CD14-positive monocyte (primary cell): ENCODE data around the gene GYPC. TPM values are rescaled to one million over a fixed set of nuclear protein-coding genes. Genes with fewer than 3 reads are reported as not detected.
A peak's percentile ranks its signal among the peaks of the same experiment; 100 is the strongest.

Experiments used
- DNase-seq, 3 donors: peaks; one replicate each; pipeline ENCODE4 v3.0.0-alpha.2; 2011 to 2022
- H2AFZ ChIP-seq: 2 replicates; pipeline ENCODE4 v1.6.0; 2012; ENCODE audit warnings: mild to moderate bottlenecking, low read depth, low read length, inconsistent platforms; ENCODE audit not compliant: insufficient read depth, poor library complexity, severe bottlenecking
- H3K27ac ChIP-seq, 2 donors: 1 replicate in 1 of 2; 2 replicates in 1 of 2; pipeline ENCODE4 v1.5.1; 2012 to 2013; ENCODE audit warnings: low read length in 2 of 2, control low read depth in 1 of 2, inconsistent platforms in 1 of 2, low read depth in 1 of 2, mild to moderate bottlenecking in 1 of 2
- H3K27me3 ChIP-seq, 2 donors: one replicate each; pipeline versions ENCODE4 v1.6.0 to v1.6.1; 2011 to 2013; ENCODE audit warnings: low read length in 2 of 2; ENCODE audit not compliant: control insufficient read depth in 2 of 2, insufficient read depth in 2 of 2
- H3K36me3 ChIP-seq, 2 donors: replicated peaks in 1 of 2; 1 replicate in 1 of 2; 2 replicates in 1 of 2; pipeline versions ENCODE4 v1.5.1 to v1.6.1; 2012 to 2013; ENCODE audit warnings: low read length in 2 of 2, control low read depth in 1 of 2, inconsistent platforms in 1 of 2, mild to moderate bottlenecking in 1 of 2; ENCODE audit not compliant: insufficient read depth in 2 of 2, control insufficient read depth in 1 of 2
- H3K4me1 ChIP-seq, 2 donors: 1 replicate in 1 of 2; 2 replicates in 1 of 2; pipeline versions ENCODE4 v1.5.1 to v1.6.1; 2012 to 2013; ENCODE audit warnings: low read length in 2 of 2, control low read depth in 1 of 2, inconsistent platforms in 1 of 2, mild to moderate bottlenecking in 1 of 2, moderate library complexity in 1 of 2; ENCODE audit not compliant: insufficient read depth in 2 of 2, control insufficient read depth in 1 of 2
- H3K4me2 ChIP-seq: replicated peaks from 2 replicates; pipeline ENCODE3; 2012; ENCODE audit warnings: low read length, moderate library complexity, mild to moderate bottlenecking; ENCODE audit not compliant: poor library complexity, severe bottlenecking; ENCODE audit errors: extremely low read depth
- H3K4me3 ChIP-seq, 3 experiments: fragments of 200-600 bp in 1 of 3; sonication (generic) in 1 of 3; replicated peaks in 1 of 3; 1 replicate in 2 of 3; 2 replicates in 1 of 3; pipeline ENCODE4 v1.5.1; 2011 to 2013; ENCODE audit warnings: low read length in 3 of 3, mild to moderate bottlenecking in 3 of 3, control low read depth in 2 of 3, low read depth in 2 of 3, inconsistent platforms in 1 of 3, moderate library complexity in 1 of 3
- H3K79me2 ChIP-seq: 2 replicates; pipeline ENCODE4 v1.6.0; 2012; ENCODE audit warnings: mild to moderate bottlenecking, control low read depth, inconsistent platforms, low read length, moderate library complexity; ENCODE audit not compliant: insufficient read depth
- H3K9ac ChIP-seq: 2 replicates; pipeline ENCODE4 v1.6.0; 2017; ENCODE audit warnings: low read length, mild to moderate bottlenecking; ENCODE audit not compliant: insufficient read depth, poor library complexity, severe bottlenecking
- H3K9me3 ChIP-seq, 2 donors: replicated peaks in 1 of 2; 1 replicate in 1 of 2; 2 replicates in 1 of 2; pipeline versions ENCODE4 v1.5.1 to v1.6.1; 2012 to 2013; ENCODE audit warnings: low read length in 2 of 2, control low read depth in 1 of 2; ENCODE audit not compliant: control insufficient read depth in 1 of 2, insufficient read depth in 1 of 2
- H4K20me1 ChIP-seq: 2 replicates; pipeline ENCODE4 v1.6.0; 2012; ENCODE audit warnings: mild to moderate bottlenecking, low read length, control low read depth, moderate library complexity; ENCODE audit not compliant: insufficient read depth
- H3K27ac Mint-ChIP-seq, 7 donors: one replicate each; pipeline ENCODE4 v1.8.0; 2020; ENCODE audit warnings: mild to moderate bottlenecking in 7 of 7, mixed read lengths in 7 of 7, moderate library complexity in 6 of 7, inconsistent platforms in 2 of 7
- H3K27me3 Mint-ChIP-seq, 3 donors: one replicate each; pipeline ENCODE4 v1.8.0; 2021 to 2022; ENCODE audit warnings: low read depth in 3 of 3, mild to moderate bottlenecking in 3 of 3, mixed read lengths in 3 of 3, moderate library complexity in 3 of 3, inconsistent platforms in 1 of 3
- H3K36me3 Mint-ChIP-seq, 2 donors: one replicate each; pipeline ENCODE4 v1.8.0; 2020; ENCODE audit warnings: mixed read lengths in 2 of 2, inconsistent platforms in 1 of 2, mild to moderate bottlenecking in 1 of 2
- H3K4me1 Mint-ChIP-seq: one replicate; pipeline ENCODE4 v1.8.0; 2020; ENCODE audit warnings: mild to moderate bottlenecking, mixed read lengths
- H3K4me3 Mint-ChIP-seq, 2 donors: one replicate each; pipeline ENCODE4 v1.8.0; 2020; ENCODE audit warnings: mild to moderate bottlenecking in 2 of 2, mixed read lengths in 2 of 2, moderate library complexity in 1 of 2
- H3K9me3 Mint-ChIP-seq, 7 donors: one replicate each; pipeline ENCODE4 v1.8.0; 2020 to 2022; ENCODE audit warnings: mixed read lengths in 7 of 7, mild to moderate bottlenecking in 6 of 7, moderate library complexity in 6 of 7, inconsistent platforms in 2 of 7
- WGBS: methylation state at CpG from one replicate; pipeline ENCODE4 v1.1.5; 2013; ENCODE audit warnings: missing lambda C conversion rate; ENCODE audit not compliant: insufficient coverage; 5-methylcytosine and 5-hydroxymethylcytosine counted together
- intact Hi-C, 2 donors: fragments of 100-400 bp; cut with micrococcal nuclease; formaldehyde crosslinking; loops; one replicate each; pipeline versions ENCODE4 v1.15.0 to v1.15.1; 2023
- polyA plus RNA-seq, 3 donors: library from polyadenylated mRNA; depleted of rRNA in 1 of 3; unstranded in 2 of 3; stranded (reverse) in 1 of 3; fragments of 300-500 nt in 2 of 3; fragments of >200 nt in 1 of 3; fragmentation: Illumina TruSeq in 2 of 3; gene quantifications; 1 replicate in 2 of 3; 2 replicates in 1 of 3; pipeline ENCODE4 v1.2.3, GENCODE V29; 2012 to 2021
- TF ChIP-seq, protein P1 (sequence below): fragments of 200-600 bp; IDR thresholded peaks from one replicate; pipeline ENCODE4 v1.8.0; 2022; ENCODE audit warnings: antibody characterized with exemption, mild to moderate bottlenecking

Gene GYPC
- polyA plus RNA-seq, 3 donors = 20.0 to 36.1 (median 21.7) TPM

DNA sequence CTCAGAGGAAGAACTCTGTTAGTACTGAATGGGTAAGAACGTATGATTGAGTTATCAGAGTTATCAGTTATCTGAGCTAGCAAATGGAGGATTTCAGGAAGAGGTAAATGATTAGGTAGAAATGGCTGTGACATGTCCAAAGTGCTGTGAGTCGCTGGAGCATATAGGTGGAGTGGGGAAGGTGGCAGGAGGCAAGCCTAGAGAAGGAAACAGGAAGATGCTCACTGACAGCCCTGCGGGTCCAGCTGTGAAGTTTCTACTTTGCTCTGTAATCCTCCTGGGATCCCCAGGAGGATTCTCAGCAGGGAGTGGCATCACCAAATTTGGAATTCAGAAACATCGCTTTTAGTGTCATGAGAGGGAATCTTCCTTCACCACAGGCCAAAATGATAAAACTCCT, 52.0 kb downstream of the GYPC start:
- H3K27ac Mint-ChIP-seq = no peak overlapping the region
- H2AFZ ChIP-seq = no peak overlapping the region
- H3K36me3 ChIP-seq = no peaks in the 10 kb centered on the region
- H3K4me3 ChIP-seq = no peak overlapping the region
- 94% methylated on average over 3 of the region's 4 CpGs for whole genome bisulfite sequencing
- H3K4me2 ChIP-seq = no peak overlapping the region
- H3K27me3 ChIP-seq = no peaks in the 10 kb centered on the region
- H3K36me3 Mint-ChIP-seq = no peaks in the 10 kb centered on the region
- H3K4me3 Mint-ChIP-seq = no peak overlapping the region
- no peak for DNase-seq
- H4K20me1 ChIP-seq = no peaks in the 10 kb centered on the region
- intact Hi-C loops = no loop called here
- H3K9me3 ChIP-seq = no peaks in the 10 kb centered on the region
- no peak overlapping the region for H3K9ac ChIP-seq
- H3K4me1 ChIP-seq = no peaks in the 10 kb centered on the region
- no peak overlapping the region for H3K27ac ChIP-seq
- H3K4me1 Mint-ChIP-seq = no peaks in the 10 kb centered on the region
- no peaks in the 10 kb centered on the region for H3K79me2 ChIP-seq
- peaks cover 0 to 3% (median 0%) of the 10 kb centered on the region in 7 donors for H3K9me3 Mint-ChIP-seq
- TF ChIP-seq, protein P1, sequence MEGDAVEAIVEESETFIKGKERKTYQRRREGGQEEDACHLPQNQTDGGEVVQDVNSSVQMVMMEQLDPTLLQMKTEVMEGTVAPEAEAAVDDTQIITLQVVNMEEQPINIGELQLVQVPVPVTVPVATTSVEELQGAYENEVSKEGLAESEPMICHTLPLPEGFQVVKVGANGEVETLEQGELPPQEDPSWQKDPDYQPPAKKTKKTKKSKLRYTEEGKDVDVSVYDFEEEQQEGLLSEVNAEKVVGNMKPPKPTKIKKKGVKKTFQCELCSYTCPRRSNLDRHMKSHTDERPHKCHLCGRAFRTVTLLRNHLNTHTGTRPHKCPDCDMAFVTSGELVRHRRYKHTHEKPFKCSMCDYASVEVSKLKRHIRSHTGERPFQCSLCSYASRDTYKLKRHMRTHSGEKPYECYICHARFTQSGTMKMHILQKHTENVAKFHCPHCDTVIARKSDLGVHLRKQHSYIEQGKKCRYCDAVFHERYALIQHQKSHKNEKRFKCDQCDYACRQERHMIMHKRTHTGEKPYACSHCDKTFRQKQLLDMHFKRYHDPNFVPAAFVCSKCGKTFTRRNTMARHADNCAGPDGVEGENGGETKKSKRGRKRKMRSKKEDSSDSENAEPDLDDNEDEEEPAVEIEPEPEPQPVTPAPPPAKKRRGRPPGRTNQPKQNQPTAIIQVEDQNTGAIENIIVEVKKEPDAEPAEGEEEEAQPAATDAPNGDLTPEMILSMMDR = no peak
- peaks cover 1 to 2% (median 2%) of the 10 kb centered on the region in 3 donors for H3K27me3 Mint-ChIP-seq

DNA sequence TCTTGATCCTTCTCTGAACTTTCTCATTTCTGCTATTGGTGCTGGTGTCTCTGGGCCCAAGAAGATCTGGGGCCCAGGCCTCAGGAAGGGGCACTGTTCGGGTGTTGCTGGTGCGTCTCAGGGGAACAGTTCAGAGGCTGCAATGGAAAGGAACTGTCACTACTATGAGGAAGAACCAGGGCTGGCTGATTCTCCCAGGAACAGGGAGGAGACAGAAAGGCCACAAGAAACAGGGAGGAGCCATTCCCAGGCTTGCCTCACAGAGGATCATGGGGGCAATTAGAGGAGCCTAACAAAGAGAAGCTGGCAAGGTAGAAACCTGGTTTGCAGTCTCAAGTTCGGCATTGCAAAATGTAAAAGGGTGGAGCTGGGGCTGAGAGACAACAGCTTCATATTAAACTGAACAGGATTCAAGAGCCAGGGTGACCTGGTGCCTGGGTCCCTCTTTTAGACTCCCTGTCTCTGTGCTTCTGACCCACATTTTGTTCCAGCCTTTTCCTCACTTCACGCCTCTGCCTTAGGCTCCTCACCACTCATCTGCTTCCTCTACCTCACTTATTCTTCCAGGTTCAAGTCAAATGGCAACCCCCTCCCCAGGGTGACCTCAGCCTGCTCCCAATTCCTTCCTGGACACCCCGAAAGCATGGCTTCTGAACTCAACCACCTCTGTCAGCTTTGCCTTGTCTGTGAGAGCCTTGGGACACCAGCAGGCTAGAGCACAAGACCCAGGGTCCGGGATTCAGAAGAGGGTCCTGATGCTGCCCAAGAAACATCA, 58.4 kb downstream of the GYPC start:
- peak overlapping the region in 5 of 7 donors; percentile 12 to 78 (median 26) for H3K27ac Mint-ChIP-seq
- Histone ChIP-seq H3K9ac (no peak overlapping the region), H3K4me3 (no peak overlapping the region), H2AFZ (peak overlapping the region; percentile 39), H3K27ac (no peak overlapping the region), H3K79me2 (no peaks in the 10 kb centered on the region), H4K20me1 (no peaks in the 10 kb centered on the region), H3K36me3 (no peaks in the 10 kb centered on the region), H3K9me3 (no peaks in the 10 kb centered on the region), H3K4me1 (peaks cover 10 to 11% of the 10 kb centered on the region in 2 donors), H3K4me2 (no peak overlapping the region), H3K27me3 (no peaks in the 10 kb centered on the region)
- H3K9me3 Mint-ChIP-seq = peaks cover 0 to 3% (median 0%) of the 10 kb centered on the region in 7 donors
- H3K36me3 Mint-ChIP-seq = no peaks in the 10 kb centered on the region
- 62% methylated on average over 6 of the region's 6 CpGs for WGBS
- H3K4me1 Mint-ChIP-seq = peaks cover 28% of the 10 kb centered on the region
- intact Hi-C loops = no loop called here
- H3K4me3 Mint-ChIP-seq = no peak overlapping the region
- H3K27me3 Mint-ChIP-seq = peaks cover 2 to 7% (median 2%) of the 10 kb centered on the region in 3 donors
- TF ChIP-seq, protein P1 = no peak
- DNase-seq = no peak
